Stimulated activated CD4-positive, alpha-beta T cell treated with anti-CD3 and anti-CD28 coated beads, Interleukin-15, amount 100 ng/mL, for 24 hours (primary cell): Measurements from ENCODE around the gene DUSP9.

Experiments
- DNase-seq: peaks from one replicate; pipeline ENCODE4 v3.0.0-alpha.2; 2020

The DUSP9 gene

GRCh38 chrX:153637121-153638040 is 9.6 kb upstream of the DUSP9 start:
- DNase-seq, result no peak

- no peak for DNase-seq
Observed at GRCh38 chrX:153638041-153638371, 9.0 kb upstream of the DUSP9 start.

GRCh38 chrX:153638436-153639176 is 8.4 kb upstream of the DUSP9 start:
- DNase-seq, result no peak

- no peak for DNase-seq
Observed at GRCh38 chrX:153639177-153640044, 7.6 kb upstream of the DUSP9 start.

DNA sequence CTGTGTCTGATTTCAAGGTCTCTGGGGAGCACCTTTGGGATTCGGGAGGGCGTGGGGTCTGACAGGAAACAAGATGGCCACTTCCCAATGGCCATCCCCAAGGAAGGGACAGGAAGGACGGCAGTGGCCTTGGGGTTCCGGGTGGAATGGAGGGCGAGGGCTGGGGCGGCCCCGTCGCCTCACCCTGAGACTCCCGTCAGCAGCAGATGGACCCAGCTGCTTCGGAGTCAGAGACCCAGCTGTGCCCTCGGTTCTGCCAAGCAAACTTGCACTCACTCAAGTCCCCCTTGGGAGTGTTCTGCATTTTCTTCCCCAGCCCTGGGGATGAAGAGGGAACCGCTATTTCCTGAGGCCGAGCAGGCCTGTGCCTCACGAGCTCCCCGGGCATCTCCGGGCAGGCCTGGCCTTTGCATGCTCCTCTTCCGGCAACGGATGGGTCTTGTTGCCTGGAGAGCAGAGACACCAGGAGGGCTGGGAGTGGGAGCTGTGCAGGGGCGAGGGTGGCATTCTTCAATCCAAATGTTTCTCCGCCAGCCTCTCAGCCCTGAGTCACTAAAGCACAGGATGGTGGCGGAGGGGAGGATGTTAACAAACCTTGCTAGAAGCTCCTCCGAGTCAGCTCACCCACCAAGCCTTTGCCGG is 6.8 kb upstream of the DUSP9 start:
- DNase-seq, result no peak

DNA sequence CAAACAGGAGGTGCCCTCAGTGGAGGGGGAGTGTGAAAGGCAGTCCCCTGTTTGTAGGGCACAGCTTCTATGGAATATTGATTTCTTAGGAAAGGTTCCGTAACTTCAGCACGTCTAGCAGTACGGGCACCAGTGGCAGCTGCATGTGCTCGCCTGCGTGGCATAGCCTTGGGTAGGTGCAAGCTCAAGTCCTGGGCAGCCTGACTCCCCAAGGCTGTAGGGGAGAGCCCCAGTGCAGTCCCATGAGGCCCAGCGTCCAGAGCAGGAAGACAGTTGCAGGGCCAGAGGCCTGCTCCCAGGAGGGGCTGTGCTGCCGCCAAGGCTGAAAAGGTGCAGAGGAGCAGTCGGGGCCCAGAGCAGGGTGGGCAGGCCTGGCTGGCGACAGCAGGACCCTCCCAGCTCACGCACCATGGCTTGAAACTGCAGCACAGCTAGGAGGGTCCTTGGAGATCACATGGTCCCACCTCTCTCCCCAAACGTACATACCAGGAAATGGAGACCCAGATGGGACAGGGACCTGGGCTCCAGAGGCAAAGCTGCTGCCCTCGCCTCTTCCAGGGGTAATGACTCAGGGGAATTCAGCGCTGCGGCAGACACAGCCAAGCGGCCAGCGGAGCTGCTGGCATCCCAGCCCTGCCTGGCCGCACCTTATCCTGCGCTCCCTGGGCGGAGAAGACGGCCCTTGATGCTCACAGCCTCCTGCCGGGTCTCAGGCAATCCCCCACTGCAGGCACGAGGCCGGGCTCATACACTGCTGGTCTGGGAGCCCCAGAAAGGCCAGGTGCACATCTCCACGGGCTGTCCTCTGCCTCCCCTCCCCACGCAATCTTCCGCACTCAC is 6.0 kb upstream of the DUSP9 start:
- no peak for DNase-seq

- DNase-seq, result no peak
Observed at GRCh38 chrX:153641627-153642026, 5.4 kb upstream of the DUSP9 start.

DNA sequence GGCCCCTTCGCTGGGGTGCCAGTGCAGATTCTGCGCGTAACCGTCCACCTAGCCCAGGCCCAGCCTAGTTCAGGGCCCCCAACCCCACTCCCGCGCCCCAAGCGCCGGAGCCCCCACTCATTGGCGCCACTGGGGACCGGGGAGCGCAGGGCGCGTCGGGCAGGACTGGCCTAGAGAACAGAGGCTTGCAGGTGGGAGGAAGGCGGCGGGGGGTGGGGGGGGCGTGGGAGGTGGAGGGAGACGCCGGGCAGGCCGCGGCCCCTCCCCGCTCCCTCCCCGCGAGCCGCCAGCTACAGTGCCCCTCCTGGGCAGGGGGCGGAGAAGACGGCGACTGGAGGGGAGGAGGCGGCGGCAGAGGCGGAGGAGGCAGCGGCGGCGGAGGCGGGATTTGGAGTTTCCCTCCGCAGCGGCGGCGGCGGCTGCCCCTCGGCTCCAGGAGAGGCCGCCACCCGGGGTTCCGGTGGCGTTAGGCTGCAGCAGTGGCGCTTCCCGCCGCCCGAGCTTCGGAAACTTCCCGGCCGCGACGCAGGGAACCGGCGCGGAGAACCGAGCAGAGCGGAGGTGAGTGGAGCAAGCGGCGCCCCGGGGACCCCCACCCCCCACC is 4.8 kb upstream of the DUSP9 start:
- DNase-seq, result no peak

DNA sequence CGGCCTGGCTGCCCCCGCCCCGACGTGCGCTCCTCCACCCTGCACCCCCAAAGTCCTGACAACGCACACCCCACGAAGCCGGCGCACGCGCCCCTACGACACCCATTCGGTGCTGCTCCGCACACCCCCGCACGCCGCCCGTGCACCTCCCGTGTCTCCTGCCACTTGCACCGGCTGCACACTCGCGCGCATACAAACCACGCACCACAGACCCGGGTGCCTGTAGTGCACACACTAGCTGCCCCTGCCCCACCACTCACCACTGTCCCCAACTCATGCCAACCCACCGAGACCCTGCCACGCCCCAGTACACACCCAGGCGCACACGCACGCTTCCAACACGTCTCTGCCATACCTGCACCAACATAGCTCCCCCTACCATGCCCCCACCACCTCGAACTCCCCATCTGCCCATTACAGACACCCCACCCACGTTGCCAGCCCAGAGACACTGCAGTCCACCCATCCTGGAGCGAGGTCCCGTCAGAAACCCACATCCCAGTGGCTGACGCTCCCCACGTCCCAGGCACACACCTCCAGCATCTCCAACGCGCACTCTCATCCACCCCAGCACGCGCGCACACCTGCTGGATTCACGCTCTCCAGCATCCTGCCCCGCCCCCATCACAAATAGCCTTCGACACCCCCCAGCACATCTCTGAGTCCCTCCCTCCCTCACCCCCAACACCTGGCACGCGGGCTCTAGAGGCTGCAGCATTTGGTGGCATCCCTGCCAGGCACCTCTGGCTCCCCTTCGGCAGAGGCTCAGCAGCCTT is 4.2 kb upstream of the DUSP9 start:
- DNase-seq, result no peak

- peak; percentile 38 for DNase-seq
Observed at GRCh38 chrX:153643431-153644351, 3.3 kb upstream of the DUSP9 start.

DNA sequence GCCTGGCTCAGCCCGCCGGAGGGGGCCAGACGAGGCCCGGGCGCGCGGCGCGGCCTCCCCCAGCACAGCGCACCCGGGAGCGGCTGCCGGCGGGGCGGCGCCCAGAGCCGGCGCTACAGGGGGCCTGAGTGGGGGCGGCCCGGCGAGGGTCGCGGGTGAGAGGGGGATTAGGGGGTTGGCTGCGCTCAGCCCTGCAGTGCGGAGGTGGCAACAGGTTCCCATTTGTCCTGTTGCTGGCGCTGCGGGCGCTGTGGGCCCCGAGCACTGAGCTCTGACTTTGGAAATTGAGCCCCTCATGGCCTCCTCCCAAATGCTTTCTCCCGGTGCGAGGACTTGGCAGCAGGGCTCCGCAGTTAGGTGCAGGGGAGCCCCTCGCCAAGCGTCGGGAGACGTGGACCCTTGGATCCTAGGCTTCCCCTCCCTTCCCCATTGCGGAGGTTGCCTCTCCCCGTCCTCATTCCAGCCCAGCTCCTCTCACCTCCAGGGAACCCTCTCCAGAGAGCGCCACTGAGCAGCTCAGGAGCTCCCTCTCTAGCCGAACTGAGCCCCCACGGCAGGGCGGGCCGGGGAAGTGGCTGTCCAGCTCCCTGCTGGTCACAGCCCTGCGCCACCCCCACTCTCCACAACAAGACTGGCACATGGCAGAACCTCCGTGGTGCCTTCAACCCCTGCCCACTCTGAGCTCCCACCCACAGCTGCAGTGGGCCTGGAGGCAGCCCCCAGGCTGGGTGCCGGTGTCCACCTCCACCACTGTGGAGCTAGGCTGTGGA is 2.5 kb upstream of the DUSP9 start:
- no peak for DNase-seq

- DNase-seq, result no peak
Observed at GRCh38 chrX:153645151-153645550, 1.9 kb upstream of the DUSP9 start.

- no peak for DNase-seq
Observed at GRCh38 chrX:153645921-153646488, 998 bp upstream of the DUSP9 start.

- DNase-seq, result no peak
Observed at GRCh38 chrX:153647461-153648357, 706 bp downstream of the DUSP9 start.

GRCh38 chrX:153648358-153649177 is 1.6 kb downstream of the DUSP9 start:
- no peak for DNase-seq
